Measurements from ENCODE around the gene NDUFC1. TPM values are rescaled to one million over a fixed set of nuclear protein-coding genes. Genes with fewer than 3 reads are reported as not detected.

The NDUFC1 gene
- total RNA-seq (10 to 100 TPM; 47.9 to 56.5 TPM), polyA plus RNA-seq (ENCODE audit: insufficient read length in 6 of 6) (10 to 100 TPM; 55.7 to 62.8 (median 59.2) TPM)
- long read RNA-seq, donor 1, transcript NDUFC1-209 (5 exons, 1,198 nt) = major isoform, 5 of 226 reads
- long read RNA-seq, donor 1, partial matches to known transcripts = 199 of 226 reads
- long read RNA-seq, donor 1, other reads (novel, unspliced or antisense) = 15 of 226 reads
- long read RNA-seq, donor 2, partial matches to known transcripts = 157 of 173 reads
- long read RNA-seq, donor 2, other reads (novel, unspliced or antisense) = 11 of 173 reads
- long read RNA-seq, donor 3, partial matches to known transcripts = 129 of 131 reads
- long read RNA-seq, donor 3, other reads (novel, unspliced or antisense) = 0 of 131 reads
- long read RNA-seq, donor 4, transcript NDUFC1-210 (5 exons, 725 nt) = major isoform, 7 of 126 reads
- long read RNA-seq, donor 4, partial matches to known transcripts = 109 of 126 reads
- long read RNA-seq, donor 4, other reads (novel, unspliced or antisense) = 6 of 126 reads
- long read RNA-seq, donor 5, partial matches to known transcripts = 126 of 134 reads
- long read RNA-seq, donor 5, other reads (novel, unspliced or antisense) = 5 of 134 reads
- long read RNA-seq, donor 6, transcript NDUFC1-210 (5 exons, 725 nt) = major isoform, 6 of 166 reads
- long read RNA-seq, donor 6, partial matches to known transcripts = 157 of 166 reads
- long read RNA-seq, donor 6, other reads (novel, unspliced or antisense) = 0 of 166 reads
- long read RNA-seq, donor 7, partial matches to known transcripts = 81 of 85 reads
- long read RNA-seq, donor 7, other reads (novel, unspliced or antisense) = 0 of 85 reads
- long read RNA-seq, donor 8, partial matches to known transcripts = 51 of 59 reads
- long read RNA-seq, donor 8, other reads (novel, unspliced or antisense) = 0 of 59 reads
- long read RNA-seq, donor 9 = 0 reads
- long read RNA-seq, donor 10, transcript NDUFC1-209 (5 exons, 1,198 nt) = minor isoform, 6 of 75 reads
- long read RNA-seq, donor 10, transcript NDUFC1-210 (5 exons, 725 nt) = major isoform, 7 of 75 reads
- long read RNA-seq, donor 10, partial matches to known transcripts = 56 of 75 reads
- long read RNA-seq, donor 10, other reads (novel, unspliced or antisense) = 5 of 75 reads
- long read RNA-seq, donor 11, transcript NDUFC1-209 (5 exons, 1,198 nt) = major isoform, 9 of 200 reads
- long read RNA-seq, donor 11, partial matches to known transcripts = 184 of 200 reads
- long read RNA-seq, donor 11, other reads (novel, unspliced or antisense) = 0 of 200 reads
- long read RNA-seq, donor 12, transcript NDUFC1-209 (5 exons, 1,198 nt) = major isoform, 6 of 92 reads
- long read RNA-seq, donor 12, partial matches to known transcripts = 83 of 92 reads
- long read RNA-seq, donor 12, other reads (novel, unspliced or antisense) = 0 of 92 reads

GRCh38 chr4:139301821-139302611 lies at the start of gene NDUFC1:
NDUFC1 (minus strand) TSS chr4:139302477; CDS start chr4:139295798, 6,679 bp downstream.
- Histone ChIP-seq H3K4me3 (peak within 1 kb of the TSS; percentile 91 to 99), H3K9me3 (no peaks in the 10 kb centered on the region), H3K36me3 (peaks cover 0 to 4% of the 10 kb centered on the region in 2 donors), H3K27me3 (no peaks in the 10 kb centered on the region), H3K27ac (peak within 1 kb of the TSS; percentile 89 to 93), H3K4me1 (peaks cover 21 to 39% of the 10 kb centered on the region in 2 donors)
- TF ChIP-seq CTCF (IDR thresholded peaks at IDR 0.05) = no peak
- intact Hi-C loops (cut with DNase I) = no loop called here
- ATAC-seq = peak; percentile 51
- peak; percentile 36 to 82 (median 54) for DNase-seq

DNA sequence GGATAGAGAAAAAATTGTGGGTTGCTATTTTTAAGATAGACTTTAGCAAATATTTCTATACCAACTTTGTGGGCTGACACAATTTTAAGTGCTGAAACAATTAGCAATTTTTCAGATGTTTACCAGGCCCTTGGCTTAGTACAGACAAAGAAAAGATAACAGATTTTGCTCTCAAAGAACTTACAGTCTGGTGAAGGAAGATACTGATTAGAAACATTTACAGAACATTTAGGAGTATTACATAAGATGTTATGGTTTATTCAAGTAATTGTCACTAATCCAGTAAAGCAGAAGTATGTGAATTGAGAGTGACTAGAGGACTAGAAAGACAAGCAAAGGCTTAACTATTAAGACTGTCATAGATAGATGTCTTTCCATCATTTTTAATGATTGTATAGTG lies 35.3 kb upstream of the NDUFC1 start:
- ATAC-seq (no peak), DNase-seq (no peak)
- TF ChIP-seq CTCF (IDR thresholded peaks at IDR 0.05) = no peak
- H3K9me3 ChIP-seq = no peaks in the 10 kb centered on the region
- H3K27me3 ChIP-seq = no peaks in the 10 kb centered on the region
- no peak overlapping the region for H3K4me3 ChIP-seq
- intact Hi-C loops (cut with DNase I) = no loop called here
- no peaks in the 10 kb centered on the region for H3K4me1 ChIP-seq
- peaks cover 0 to 47% of the 10 kb centered on the region in 2 donors for H3K36me3 ChIP-seq
- H3K27ac ChIP-seq = no peak overlapping the region

DNA sequence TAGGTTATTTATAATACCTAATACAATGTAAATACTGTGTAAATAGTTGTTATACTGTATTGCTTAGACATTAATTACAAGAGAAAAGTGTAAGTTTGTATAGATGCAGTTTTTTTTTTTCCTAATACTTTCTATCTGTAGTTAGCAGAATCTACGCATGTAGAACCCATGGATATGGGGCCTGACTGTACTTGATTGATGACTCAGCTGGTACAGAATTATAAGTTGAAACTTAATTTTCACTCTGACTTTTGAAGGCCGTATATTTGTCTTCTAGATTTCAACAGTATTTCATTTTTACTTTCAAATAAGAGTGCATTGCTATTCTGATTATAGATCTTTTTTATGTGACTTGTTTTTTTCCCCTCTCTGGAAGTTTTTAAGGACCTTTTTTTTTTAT lies 30.8 kb upstream of the NDUFC1 start:
- H3K4me1 ChIP-seq = no peaks in the 10 kb centered on the region
- H3K27ac ChIP-seq = no peak overlapping the region
- H3K36me3 ChIP-seq = peaks cover 0 to 34% of the 10 kb centered on the region in 2 donors
- intact Hi-C loops (cut with DNase I) = no loop called here
- no peaks in the 10 kb centered on the region for H3K27me3 ChIP-seq
- ATAC-seq (no peak), DNase-seq (no peak)
- no peak for TF ChIP-seq CTCF (IDR thresholded peaks at IDR 0.05)
- no peak overlapping the region for H3K4me3 ChIP-seq
- H3K9me3 ChIP-seq = no peaks in the 10 kb centered on the region

- no peak for TF ChIP-seq CTCF (IDR thresholded peaks at IDR 0.05)
- Histone ChIP-seq H3K27ac (no peak overlapping the region), H3K4me3 (no peak overlapping the region), H3K9me3 (no peaks in the 10 kb centered on the region), H3K4me1 (no peaks in the 10 kb centered on the region), H3K36me3 (peaks cover 0 to 37% of the 10 kb centered on the region in 2 donors), H3K27me3 (no peaks in the 10 kb centered on the region)
- no peak for DNase-seq
- intact Hi-C loops (cut with DNase I) = no loop called here
- ATAC-seq = no peak
These were observed 28.9 kb upstream of the NDUFC1 start for GRCh38 chr4:139331185-139331584.

Data from left lung (tissue), 14 donors.